Astrocyte (in vitro differentiated cells and primary cell): Measurements from ENCODE around the gene STXBP1. TPM values are rescaled to one million over a fixed set of nuclear protein-coding genes. Genes with fewer than 3 reads are reported as not detected.

Source experiments
- DNase-seq: peaks from one replicate; pipeline ENCODE4 v3.0.0-alpha.2; 2010; ENCODE audit warnings: low read depth
- FAIRE-seq: peaks from 2 replicates; lab custom pipeline; 2011; peaks lifted over from hg19 to GRCh38; lab: Jason Lieb, UNC
- H2AFZ ChIP-seq: 2 replicates; pipeline ENCODE4 v1.6.0; 2012; ENCODE audit warnings: low read depth, low read length, inconsistent platforms
- H3K27ac ChIP-seq: 2 replicates; pipeline ENCODE4 v1.5.1; 2011; ENCODE audit warnings: low read depth, low read length, inconsistent platforms
- H3K27me3 ChIP-seq: 2 replicates; pipeline ENCODE4 v1.6.0; 2011; ENCODE audit warnings: low read length, inconsistent platforms; ENCODE audit not compliant: insufficient read depth
- H3K36me3 ChIP-seq: 2 replicates; pipeline ENCODE4 v1.5.1; 2011; ENCODE audit warnings: low read length, inconsistent platforms; ENCODE audit not compliant: insufficient read depth
- H3K4me1 ChIP-seq: 2 replicates; pipeline ENCODE4 v1.5.1; 2011; ENCODE audit warnings: low read length, inconsistent platforms; ENCODE audit not compliant: insufficient read depth
- H3K4me2 ChIP-seq: 2 replicates; pipeline ENCODE4 v1.6.0; 2012; ENCODE audit warnings: low read length, inconsistent platforms
- H3K4me3 ChIP-seq: 2 replicates; pipeline ENCODE4 v1.5.1; 2011; ENCODE audit warnings: low read depth, mild to moderate bottlenecking, low read length, inconsistent platforms; ENCODE audit not compliant: insufficient read depth
- H3K79me2 ChIP-seq: 2 replicates; pipeline ENCODE4 v1.6.0; 2012; ENCODE audit warnings: mild to moderate bottlenecking, low read length, inconsistent platforms; ENCODE audit not compliant: insufficient read depth
- H3K9ac ChIP-seq: 2 replicates; pipeline ENCODE4 v1.6.0; 2012; ENCODE audit warnings: mild to moderate bottlenecking, low read length, inconsistent platforms
- H3K9me3 ChIP-seq: 2 replicates; pipeline ENCODE4 v1.5.1; 2012; ENCODE audit warnings: low read depth, mild to moderate bottlenecking, low read length, inconsistent platforms; ENCODE audit not compliant: insufficient read depth
- H4K20me1 ChIP-seq: 2 replicates; pipeline ENCODE4 v1.6.0; 2012; ENCODE audit warnings: low read length, inconsistent platforms; ENCODE audit not compliant: insufficient read depth
- H3K27ac Mint-ChIP-seq: one replicate; pipeline ENCODE4 v1.8.0; 2021; ENCODE audit warnings: mild to moderate bottlenecking, mixed read lengths; ENCODE audit not compliant: unreplicated experiment
- H3K27me3 Mint-ChIP-seq: one replicate; pipeline ENCODE4 v1.8.0; 2021; ENCODE audit warnings: low read depth, mixed read lengths; ENCODE audit not compliant: unreplicated experiment
- H3K36me3 Mint-ChIP-seq: one replicate; pipeline ENCODE4 v1.8.0; 2021; ENCODE audit warnings: low read depth, mixed read lengths; ENCODE audit not compliant: unreplicated experiment
- H3K4me1 Mint-ChIP-seq: one replicate; pipeline ENCODE4 v1.8.0; 2021; ENCODE audit warnings: low read depth, mixed read lengths; ENCODE audit not compliant: unreplicated experiment
- H3K4me3 Mint-ChIP-seq: one replicate; pipeline ENCODE4 v1.8.0; 2021; ENCODE audit warnings: mild to moderate bottlenecking, moderate library complexity, mixed read lengths; ENCODE audit not compliant: unreplicated experiment
- H3K9me3 Mint-ChIP-seq: one replicate; pipeline ENCODE4 v1.8.0; 2021; ENCODE audit warnings: mild to moderate bottlenecking, mixed read lengths; ENCODE audit not compliant: unreplicated experiment
- EZH2 ChIP-seq: IDR thresholded peaks from 2 replicates; pipeline ENCODE4 v1.6.1; 2012; ENCODE audit warnings: mild to moderate bottlenecking, low read length, inconsistent platforms; ENCODE audit not compliant: insufficient read depth
- total RNA-seq: library from RNA; stranded (reverse); gene quantifications from 2 replicates; pipeline ENCODE4 v1.2.1, GENCODE V29; 2021
- TF ChIP-seq, protein P1 (sequence below): IDR thresholded peaks from 2 replicates; pipeline ENCODE4 v1.5.1; 2011; ENCODE audit warnings: low read depth, mild to moderate bottlenecking, inconsistent platforms, low read length, moderate library complexity; ENCODE audit not compliant: insufficient read depth

Gene STXBP1
- total RNA-seq, 1 donor from 2014 or later, result 39.6 TPM

DNA sequence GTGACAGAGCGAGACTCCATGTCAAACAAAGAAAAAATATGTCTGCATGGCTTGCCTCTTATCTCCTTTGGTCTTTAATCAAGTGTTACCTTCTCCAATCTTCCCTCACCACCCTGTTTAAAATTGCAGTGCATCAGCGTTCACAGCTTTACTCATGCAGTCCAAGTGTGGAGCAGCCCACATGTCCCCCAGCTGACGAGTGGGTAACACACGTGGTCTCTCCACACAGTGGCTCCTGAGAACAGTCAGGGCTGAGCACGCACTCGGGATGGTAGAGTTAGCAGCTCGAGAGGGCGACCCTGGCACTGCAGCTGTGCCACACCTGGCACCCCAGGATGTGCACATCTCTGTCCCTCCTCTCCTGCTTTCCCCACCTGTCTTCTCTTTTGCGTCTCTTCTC is 68.8 kb downstream of the STXBP1 start:
- Mint-ChIP-seq H3K4me3 (no peak overlapping the region), H3K27me3 (peaks cover 4% of the 10 kb centered on the region), H3K4me1 (peaks cover 16% of the 10 kb centered on the region), H3K36me3 (peaks cover 36% of the 10 kb centered on the region), H3K9me3 (no peaks in the 10 kb centered on the region), H3K27ac (no peak overlapping the region)
- Histone ChIP-seq H3K4me1 (peaks cover 16% of the 10 kb centered on the region), H3K27me3 (no peaks in the 10 kb centered on the region), H3K4me2 (no peak overlapping the region), H3K27ac (no peak overlapping the region), H3K79me2 (no peaks in the 10 kb centered on the region), H3K9ac (no peak overlapping the region), H3K9me3 (no peaks in the 10 kb centered on the region), H3K4me3 (no peak overlapping the region), H2AFZ (no peak overlapping the region), H4K20me1 (no peaks in the 10 kb centered on the region), H3K36me3 (peaks cover 9% of the 10 kb centered on the region)
- DNase-seq (no peak), FAIRE-seq (no peak)
- TF ChIP-seq EZH2, result no peak
- TF ChIP-seq, protein P1, sequence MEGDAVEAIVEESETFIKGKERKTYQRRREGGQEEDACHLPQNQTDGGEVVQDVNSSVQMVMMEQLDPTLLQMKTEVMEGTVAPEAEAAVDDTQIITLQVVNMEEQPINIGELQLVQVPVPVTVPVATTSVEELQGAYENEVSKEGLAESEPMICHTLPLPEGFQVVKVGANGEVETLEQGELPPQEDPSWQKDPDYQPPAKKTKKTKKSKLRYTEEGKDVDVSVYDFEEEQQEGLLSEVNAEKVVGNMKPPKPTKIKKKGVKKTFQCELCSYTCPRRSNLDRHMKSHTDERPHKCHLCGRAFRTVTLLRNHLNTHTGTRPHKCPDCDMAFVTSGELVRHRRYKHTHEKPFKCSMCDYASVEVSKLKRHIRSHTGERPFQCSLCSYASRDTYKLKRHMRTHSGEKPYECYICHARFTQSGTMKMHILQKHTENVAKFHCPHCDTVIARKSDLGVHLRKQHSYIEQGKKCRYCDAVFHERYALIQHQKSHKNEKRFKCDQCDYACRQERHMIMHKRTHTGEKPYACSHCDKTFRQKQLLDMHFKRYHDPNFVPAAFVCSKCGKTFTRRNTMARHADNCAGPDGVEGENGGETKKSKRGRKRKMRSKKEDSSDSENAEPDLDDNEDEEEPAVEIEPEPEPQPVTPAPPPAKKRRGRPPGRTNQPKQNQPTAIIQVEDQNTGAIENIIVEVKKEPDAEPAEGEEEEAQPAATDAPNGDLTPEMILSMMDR, result no peak

- Mint-ChIP-seq H3K4me1 (peaks cover 16% of the 10 kb centered on the region), H3K9me3 (no peaks in the 10 kb centered on the region), H3K27me3 (peaks cover 4% of the 10 kb centered on the region), H3K36me3 (peaks cover 38% of the 10 kb centered on the region), H3K27ac (no peak overlapping the region), H3K4me3 (no peak overlapping the region)
- Histone ChIP-seq H3K4me3 (no peak overlapping the region), H3K27me3 (no peaks in the 10 kb centered on the region), H3K4me1 (peaks cover 16% of the 10 kb centered on the region), H3K79me2 (no peaks in the 10 kb centered on the region), H3K27ac (no peak overlapping the region), H3K4me2 (no peak overlapping the region), H2AFZ (no peak overlapping the region), H3K9me3 (no peaks in the 10 kb centered on the region), H3K36me3 (peaks cover 4% of the 10 kb centered on the region), H4K20me1 (no peaks in the 10 kb centered on the region), H3K9ac (no peak overlapping the region)
- DNase-seq (no peak), FAIRE-seq (no peak)
- TF ChIP-seq, protein P1, result no peak
- TF ChIP-seq EZH2, result no peak
Measured at GRCh38 chr9:127682351-127683136, 70.5 kb downstream of the STXBP1 start.

DNA sequence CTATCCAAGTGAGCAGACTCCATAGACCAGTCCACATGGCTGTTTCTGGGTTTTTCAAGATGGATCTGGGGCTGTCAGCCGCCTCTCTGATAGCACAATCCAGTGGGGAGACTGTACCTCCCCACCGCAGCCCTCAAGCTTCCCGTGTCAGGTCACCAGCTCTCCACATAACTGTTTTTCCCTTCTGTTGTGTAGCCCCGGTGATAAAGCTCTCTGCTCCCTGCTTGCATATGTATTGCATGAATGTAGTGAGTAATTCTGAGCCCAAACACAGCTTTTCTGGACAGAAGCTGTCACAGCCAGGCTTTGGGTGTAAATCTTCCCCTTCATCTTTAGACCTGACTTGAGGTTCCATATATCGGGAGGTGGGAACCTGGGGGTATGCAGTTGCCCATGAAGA is 71.6 kb downstream of the STXBP1 start:
- Mint-ChIP-seq H3K9me3 (no peaks in the 10 kb centered on the region), H3K4me1 (peaks cover 16% of the 10 kb centered on the region), H3K4me3 (no peak overlapping the region), H3K27me3 (peaks cover 3% of the 10 kb centered on the region), H3K27ac (peak overlapping the region; percentile 86), H3K36me3 (peaks cover 40% of the 10 kb centered on the region)
- no peak overlapping the region for H3K4me2 ChIP-seq
- no peak overlapping the region for H3K9ac ChIP-seq
- DNase-seq (peak; percentile 30), FAIRE-seq (no peak)
- H3K9me3 ChIP-seq, result no peaks in the 10 kb centered on the region
- no peak for TF ChIP-seq EZH2
- no peaks in the 10 kb centered on the region for H3K27me3 ChIP-seq
- no peaks in the 10 kb centered on the region for H4K20me1 ChIP-seq
- H3K79me2 ChIP-seq, result no peaks in the 10 kb centered on the region
- no peak overlapping the region for H2AFZ ChIP-seq
- no peak overlapping the region for H3K27ac ChIP-seq
- peaks cover 7% of the 10 kb centered on the region for H3K36me3 ChIP-seq
- H3K4me3 ChIP-seq, result no peak overlapping the region
- peaks cover 16% of the 10 kb centered on the region for H3K4me1 ChIP-seq
